HG03139 (cell line): Measurements from ENCODE around the gene ECT2.
"Not testable (repeated sequence)": the region's sequence is repeated elsewhere in the genome, so short reads cannot be mapped to it uniquely, and the experiment has no call there.

Experiments
- ATAC-seq: cut with Tn5 transposase; IDR thresholded peaks from one replicate; pipeline ENCODE4 v1.9.1; 2021; ENCODE audit not compliant: unreplicated experiment

The ECT2 gene

GRCh38 chr3:172853921-172854666 lies 103.6 kb downstream of the ECT2 start:
- ATAC-seq = no peak

GRCh38 chr3:172855037-172855436 lies 104.5 kb downstream of the ECT2 start:
- ATAC-seq = no peak

- ATAC-seq = no peak
Measured at GRCh38 chr3:172856795-172857742, 106.5 kb downstream of the ECT2 start.

GRCh38 chr3:172859041-172859440 lies 108.5 kb downstream of the ECT2 start:
- ATAC-seq = no peak

- not testable (repeated sequence) for ATAC-seq
Measured at GRCh38 chr3:172866726-172867350, 116.3 kb downstream of the ECT2 start.

GRCh38 chr3:172868582-172869200 lies 118.2 kb downstream of the ECT2 start:
- ATAC-seq = no peak

GRCh38 chr3:172869368-172869771 lies 118.8 kb downstream of the ECT2 start:
- ATAC-seq = no peak

- ATAC-seq = no peak
Measured at GRCh38 chr3:172869784-172870518, 119.4 kb downstream of the ECT2 start.
